Natural killer cell (primary cell): ENCODE measurements around the gene SLC7A14. TPM values are rescaled to one million over a fixed set of nuclear protein-coding genes. Genes with fewer than 3 reads are reported as not detected.

Source experiments
- ATAC-seq, 3 donors: fragments of 150-1000 bp in 2 of 3; fragments of 200-7000 bp in 1 of 3; cut with Tn5 transposase; 1 replicate in 1 of 3; 2 replicates in 2 of 3; pipeline ENCODE4 v1.10.0; 2021; ENCODE audit warnings: mild to moderate bottlenecking in 2 of 3, moderate library complexity in 2 of 3
- DNase-seq, 2 donors: peaks; one replicate each; pipeline versions ENCODE4 v3.0.0 to v3.0.0-alpha.2; 2013 to 2021; ENCODE audit warnings: mixed read lengths in 1 of 2
- H3K27ac ChIP-seq: one replicate; pipeline ENCODE4 v1.5.1; 2013; ENCODE audit warnings: mild to moderate bottlenecking, low read length
- H3K27me3 ChIP-seq: one replicate; pipeline ENCODE4 v1.6.1; 2013; ENCODE audit warnings: low read length; ENCODE audit not compliant: control insufficient read depth, insufficient read depth
- H3K36me3 ChIP-seq: one replicate; pipeline ENCODE4 v1.6.1; 2013; ENCODE audit warnings: low read length; ENCODE audit not compliant: control insufficient read depth, insufficient read depth
- H3K4me1 ChIP-seq: one replicate; pipeline ENCODE4 v1.6.1; 2013; ENCODE audit warnings: low read length; ENCODE audit not compliant: control insufficient read depth, insufficient read depth
- H3K4me3 ChIP-seq: one replicate; pipeline ENCODE4 v1.5.1; 2013; ENCODE audit warnings: low read length
- H3K9me3 ChIP-seq: one replicate; pipeline ENCODE4 v1.6.1; 2013; ENCODE audit warnings: low read length; ENCODE audit not compliant: control insufficient read depth, insufficient read depth
- H3K27ac Mint-ChIP-seq, 2 donors: one replicate each; pipeline ENCODE4 v1.8.0; 2022; ENCODE audit warnings: mild to moderate bottlenecking in 2 of 2, mixed read lengths in 2 of 2, moderate library complexity in 1 of 2
- H3K27me3 Mint-ChIP-seq, 2 donors: one replicate each; pipeline ENCODE4 v1.8.0; 2022; ENCODE audit warnings: low read depth in 2 of 2, mixed read lengths in 2 of 2
- H3K36me3 Mint-ChIP-seq: one replicate; pipeline ENCODE4 v1.8.0; 2022; ENCODE audit warnings: mixed read lengths
- H3K4me1 Mint-ChIP-seq, 2 donors: one replicate each; pipeline ENCODE4 v1.8.0; 2022; ENCODE audit warnings: mixed read lengths in 2 of 2
- H3K4me3 Mint-ChIP-seq: one replicate; pipeline ENCODE4 v1.8.0; 2022; ENCODE audit warnings: mild to moderate bottlenecking, moderate library complexity, mixed read lengths
- H3K9me3 Mint-ChIP-seq, 2 donors: one replicate each; pipeline ENCODE4 v1.8.0; 2022; ENCODE audit warnings: mixed read lengths in 2 of 2
- CTCF ChIP-seq: fragments of 200-600 bp; IDR thresholded peaks from one replicate; pipeline ENCODE4 v1.8.0; 2022; ENCODE audit warnings: antibody characterized with exemption
- WGBS: methylation state at CpG from one replicate; pipeline ENCODE4 v1.1.7; 2013; ENCODE audit warnings: missing lambda C conversion rate; ENCODE audit not compliant: insufficient coverage; 5-methylcytosine and 5-hydroxymethylcytosine counted together
- intact Hi-C: fragments of 100-400 bp; cut with micrococcal nuclease; formaldehyde crosslinking; loops from one replicate; pipeline ENCODE4 v1.14.2; 2022
- total RNA-seq, 4 donors: library from RNA; stranded (reverse); fragments of 120-200 nt in 1 of 4; gene quantifications; one replicate each; pipeline versions ENCODE4 v1.2.3 to v1.2.4, GENCODE V29; 2013 to 2022

SLC7A14 gene
- total RNA-seq, 3 donors from 2014 or later (not counting 1 experiment from before 2014, with no cell fraction given), result not detected

GRCh38 chr3:170553788-170554757 lies 31.8 kb downstream of the SLC7A14 start:
- no peak for ATAC-seq

GRCh38 chr3:170551252-170551651 lies 34.6 kb downstream of the SLC7A14 start:
- H3K27ac ChIP-seq, result no peak overlapping the region
- TF ChIP-seq CTCF, result no peak
- H3K27ac Mint-ChIP-seq, result no peak overlapping the region
- H3K27me3 ChIP-seq, result no peaks in the 10 kb centered on the region
- no peak for ATAC-seq
- WGBS, result 62% methylated on average over 2 of the region's 2 CpGs
- intact Hi-C loops, result no loop called here
- H3K4me3 Mint-ChIP-seq, result no peak overlapping the region
- H3K4me1 Mint-ChIP-seq, result no peaks in the 10 kb centered on the region
- no peaks in the 10 kb centered on the region for H3K9me3 Mint-ChIP-seq
- no peaks in the 10 kb centered on the region for H3K36me3 ChIP-seq
- no peaks in the 10 kb centered on the region for H3K9me3 ChIP-seq
- H3K4me3 ChIP-seq, result no peak overlapping the region
- DNase-seq, result no peak
- H3K27me3 Mint-ChIP-seq, result peaks cover 7 to 37% of the 10 kb centered on the region in 2 donors
- no peaks in the 10 kb centered on the region for H3K4me1 ChIP-seq
- H3K36me3 Mint-ChIP-seq, result no peaks in the 10 kb centered on the region

More at GRCh38 chr3:170553788-170554757, 31.8 kb downstream of the SLC7A14 start:
- H3K4me1 Mint-ChIP-seq, result no peaks in the 10 kb centered on the region
- DNase-seq, result no peak
- no peaks in the 10 kb centered on the region for H3K27me3 ChIP-seq
- H3K4me3 ChIP-seq, result no peak overlapping the region
- no peaks in the 10 kb centered on the region for H3K9me3 ChIP-seq
- 68% methylated on average over 3 of the region's 4 CpGs for WGBS
- H3K36me3 Mint-ChIP-seq, result no peaks in the 10 kb centered on the region
- H3K9me3 Mint-ChIP-seq, result no peaks in the 10 kb centered on the region
- no peak overlapping the region for H3K27ac ChIP-seq
- no peaks in the 10 kb centered on the region for H3K36me3 ChIP-seq
- intact Hi-C loops, result no loop called here
- H3K27ac Mint-ChIP-seq, result no peak overlapping the region
- H3K27me3 Mint-ChIP-seq, result peaks cover 16 to 57% of the 10 kb centered on the region in 2 donors
- no peak for TF ChIP-seq CTCF
- no peaks in the 10 kb centered on the region for H3K4me1 ChIP-seq
- H3K4me3 Mint-ChIP-seq, result no peak overlapping the region

GRCh38 chr3:170542704-170543103 lies 43.2 kb downstream of the SLC7A14 start:
- no peak overlapping the region for H3K4me3 ChIP-seq
- intact Hi-C loops, result no loop called here
- Mint-ChIP-seq H3K4me1 (no peaks in the 10 kb centered on the region), H3K4me3 (no peak overlapping the region), H3K27ac (no peak overlapping the region), H3K36me3 (no peaks in the 10 kb centered on the region), H3K27me3 (peaks cover 12 to 25% of the 10 kb centered on the region in 2 donors), H3K9me3 (no peaks in the 10 kb centered on the region)
- no peaks in the 10 kb centered on the region for H3K4me1 ChIP-seq
- 92% methylated on average over 3 of the region's 3 CpGs for WGBS
- no peak for TF ChIP-seq CTCF
- H3K36me3 ChIP-seq, result no peaks in the 10 kb centered on the region
- no peaks in the 10 kb centered on the region for H3K9me3 ChIP-seq
- H3K27ac ChIP-seq, result no peak overlapping the region
- DNase-seq (no peak), ATAC-seq (no peak)
- H3K27me3 ChIP-seq, result no peaks in the 10 kb centered on the region
